ENCODE results near the gene DNHD1. TPM values are rescaled to one million over a fixed set of nuclear protein-coding genes. Genes with fewer than 3 reads are reported as not detected.

The DNHD1 gene
- total RNA-seq, 1 donor from 2014 or later = 4.4 TPM

DNA sequence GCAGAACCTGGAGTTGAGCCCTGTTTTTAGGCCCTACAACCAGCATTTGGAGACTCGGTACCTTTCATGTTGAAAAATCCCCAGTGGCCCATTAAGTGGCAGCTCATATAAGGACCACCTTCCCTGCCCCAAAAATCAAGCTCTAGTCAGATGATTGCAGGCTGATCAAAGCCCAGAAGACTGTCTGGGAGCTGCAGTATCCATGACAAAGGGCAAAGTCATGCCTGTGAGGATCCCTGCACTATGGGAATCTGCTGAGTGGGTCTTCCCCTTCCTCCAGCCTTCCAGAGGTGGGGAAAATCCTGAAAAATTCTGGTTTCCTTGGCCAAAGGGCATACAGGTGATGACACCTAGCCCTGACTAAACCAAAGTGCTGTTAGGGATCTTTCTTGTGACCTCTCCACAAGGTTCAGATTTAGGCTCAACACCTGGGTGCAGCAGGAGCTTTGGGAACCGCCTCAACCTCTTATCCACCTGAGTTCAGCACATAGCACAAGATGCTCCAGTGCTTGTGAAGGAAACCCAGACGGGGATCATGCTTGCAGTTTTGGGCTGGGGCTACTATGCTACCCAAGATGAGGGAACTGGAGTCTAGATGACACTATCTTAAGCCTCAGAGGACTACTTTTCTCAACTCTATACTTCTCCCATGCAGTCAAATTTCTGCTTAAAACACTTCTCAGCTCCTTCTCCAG, 22.1 kb upstream of the DNHD1 start:
- Histone ChIP-seq H3K4me3 (no peak overlapping the region), H3K27ac (replicated peaks) (peak overlapping the region; percentile 91), H3K9me3 (replicated peaks) (no peaks in the 10 kb centered on the region), H3K36me3 (peaks cover 28% of the 10 kb centered on the region), H3K4me1 (peaks cover 32% of the 10 kb centered on the region), H3K27me3 (ENCODE audit: low read depth) (no peaks in the 10 kb centered on the region)
- no peak for DNase-seq
- intact Hi-C loops (cut with micrococcal nuclease) = no loop called here
- TF ChIP-seq, protein P1, sequence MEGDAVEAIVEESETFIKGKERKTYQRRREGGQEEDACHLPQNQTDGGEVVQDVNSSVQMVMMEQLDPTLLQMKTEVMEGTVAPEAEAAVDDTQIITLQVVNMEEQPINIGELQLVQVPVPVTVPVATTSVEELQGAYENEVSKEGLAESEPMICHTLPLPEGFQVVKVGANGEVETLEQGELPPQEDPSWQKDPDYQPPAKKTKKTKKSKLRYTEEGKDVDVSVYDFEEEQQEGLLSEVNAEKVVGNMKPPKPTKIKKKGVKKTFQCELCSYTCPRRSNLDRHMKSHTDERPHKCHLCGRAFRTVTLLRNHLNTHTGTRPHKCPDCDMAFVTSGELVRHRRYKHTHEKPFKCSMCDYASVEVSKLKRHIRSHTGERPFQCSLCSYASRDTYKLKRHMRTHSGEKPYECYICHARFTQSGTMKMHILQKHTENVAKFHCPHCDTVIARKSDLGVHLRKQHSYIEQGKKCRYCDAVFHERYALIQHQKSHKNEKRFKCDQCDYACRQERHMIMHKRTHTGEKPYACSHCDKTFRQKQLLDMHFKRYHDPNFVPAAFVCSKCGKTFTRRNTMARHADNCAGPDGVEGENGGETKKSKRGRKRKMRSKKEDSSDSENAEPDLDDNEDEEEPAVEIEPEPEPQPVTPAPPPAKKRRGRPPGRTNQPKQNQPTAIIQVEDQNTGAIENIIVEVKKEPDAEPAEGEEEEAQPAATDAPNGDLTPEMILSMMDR (IDR thresholded peaks at IDR 0.05; ENCODE audit: borderline replicate concordance) = no peak

DNA sequence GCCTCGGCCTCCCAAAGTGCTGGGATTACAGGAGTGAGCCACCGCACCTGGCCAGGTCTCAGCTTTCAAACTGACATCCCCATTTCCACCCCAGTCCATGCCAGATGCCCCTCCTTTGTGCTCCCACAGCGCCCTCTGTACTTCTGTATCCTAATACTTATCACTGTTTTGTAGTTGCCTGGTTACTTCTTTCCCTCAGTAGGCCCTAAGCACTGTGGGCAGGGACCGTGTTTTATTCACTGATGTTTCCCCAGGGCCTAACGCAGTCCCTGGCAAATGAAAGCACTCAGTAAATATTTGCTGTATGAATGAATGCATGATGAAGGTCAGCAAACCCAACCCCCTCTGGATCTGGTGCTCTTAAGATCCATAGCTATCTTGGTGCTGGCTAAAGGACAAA, 21.1 kb upstream of the DNHD1 start:
- Histone ChIP-seq H3K9me3 (replicated peaks) (no peaks in the 10 kb centered on the region), H3K4me3 (no peak overlapping the region), H3K27me3 (ENCODE audit: low read depth) (no peaks in the 10 kb centered on the region), H3K27ac (replicated peaks) (no peak overlapping the region), H3K36me3 (peaks cover 28% of the 10 kb centered on the region), H3K4me1 (peaks cover 41% of the 10 kb centered on the region)
- intact Hi-C loops (cut with micrococcal nuclease) = no loop called here
- DNase-seq = no peak
- TF ChIP-seq, protein P1 (IDR thresholded peaks at IDR 0.05; ENCODE audit: borderline replicate concordance) = no peak

DNA sequence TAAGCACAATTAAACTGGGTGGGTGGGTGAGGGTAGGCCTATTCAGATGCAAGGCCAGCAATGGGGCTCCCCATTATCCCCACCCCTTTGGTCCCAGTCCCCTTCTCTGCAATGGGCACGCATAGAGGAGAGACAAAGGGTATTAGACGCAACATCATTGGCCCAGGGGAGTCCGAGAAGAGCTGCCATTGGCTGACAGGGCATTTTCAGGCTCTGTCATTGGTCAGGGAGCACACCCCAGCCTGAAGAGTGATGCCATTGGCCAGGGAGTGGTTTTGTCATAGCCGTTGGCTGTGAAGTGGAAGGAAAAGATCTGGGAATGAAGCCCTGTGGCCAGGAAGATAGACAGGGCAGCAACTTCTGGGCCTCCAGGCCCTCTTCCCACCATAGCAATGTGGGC, 20.5 kb upstream of the DNHD1 start:
- peaks cover 45% of the 10 kb centered on the region for H3K4me1 ChIP-seq
- TF ChIP-seq, protein P1 (IDR thresholded peaks at IDR 0.05; ENCODE audit: borderline replicate concordance) = no peak
- intact Hi-C loops (cut with micrococcal nuclease) = no loop called here
- peaks cover 28% of the 10 kb centered on the region for H3K36me3 ChIP-seq
- H3K27ac ChIP-seq (replicated peaks) = no peak overlapping the region
- no peaks in the 10 kb centered on the region for H3K9me3 ChIP-seq (replicated peaks)
- no peak for DNase-seq
- no peak overlapping the region for H3K4me3 ChIP-seq
- no peaks in the 10 kb centered on the region for H3K27me3 ChIP-seq (ENCODE audit: low read depth)

DNA sequence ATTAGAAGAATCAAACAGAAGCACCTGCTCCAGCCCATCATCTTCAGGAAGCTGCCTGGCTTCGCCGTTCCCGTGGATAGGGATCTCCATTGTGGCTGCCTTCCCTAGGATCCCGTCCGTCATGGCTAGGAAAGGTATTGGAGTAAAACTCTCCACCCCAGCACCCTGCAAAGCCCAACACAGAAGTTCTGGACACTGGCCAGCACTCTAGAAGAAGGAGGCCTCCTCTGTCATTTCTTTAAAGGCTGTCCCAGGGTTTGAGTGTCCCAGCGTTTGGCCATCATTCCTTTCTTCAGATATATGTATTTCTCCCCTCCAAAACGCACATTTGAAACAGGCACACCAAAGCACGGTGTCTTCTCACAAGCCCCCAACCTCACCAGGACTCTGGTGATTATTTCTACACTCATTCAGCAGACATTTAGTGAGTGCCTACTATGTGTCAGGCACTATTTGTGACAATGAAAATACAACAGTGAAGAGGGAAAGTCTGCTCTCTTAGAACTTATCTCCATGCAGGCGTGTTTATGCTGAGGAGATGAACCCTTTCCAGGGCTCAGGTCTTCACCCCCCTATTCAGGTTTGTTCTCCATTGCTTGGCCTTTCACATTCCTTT, 16.7 kb upstream of the DNHD1 start:
- no peaks in the 10 kb centered on the region for H3K27me3 ChIP-seq (ENCODE audit: low read depth)
- H3K27ac ChIP-seq (replicated peaks) = peak overlapping the region; percentile 93
- H3K9me3 ChIP-seq (replicated peaks) = no peaks in the 10 kb centered on the region
- H3K4me3 ChIP-seq = peak overlapping the region; percentile 91
- peaks cover 38% of the 10 kb centered on the region for H3K4me1 ChIP-seq
- DNase-seq = no peak
- H3K36me3 ChIP-seq = peaks cover 59% of the 10 kb centered on the region
- TF ChIP-seq, protein P1 (IDR thresholded peaks at IDR 0.05; ENCODE audit: borderline replicate concordance) = no peak
- intact Hi-C loops (cut with micrococcal nuclease) = no loop called here

DNA sequence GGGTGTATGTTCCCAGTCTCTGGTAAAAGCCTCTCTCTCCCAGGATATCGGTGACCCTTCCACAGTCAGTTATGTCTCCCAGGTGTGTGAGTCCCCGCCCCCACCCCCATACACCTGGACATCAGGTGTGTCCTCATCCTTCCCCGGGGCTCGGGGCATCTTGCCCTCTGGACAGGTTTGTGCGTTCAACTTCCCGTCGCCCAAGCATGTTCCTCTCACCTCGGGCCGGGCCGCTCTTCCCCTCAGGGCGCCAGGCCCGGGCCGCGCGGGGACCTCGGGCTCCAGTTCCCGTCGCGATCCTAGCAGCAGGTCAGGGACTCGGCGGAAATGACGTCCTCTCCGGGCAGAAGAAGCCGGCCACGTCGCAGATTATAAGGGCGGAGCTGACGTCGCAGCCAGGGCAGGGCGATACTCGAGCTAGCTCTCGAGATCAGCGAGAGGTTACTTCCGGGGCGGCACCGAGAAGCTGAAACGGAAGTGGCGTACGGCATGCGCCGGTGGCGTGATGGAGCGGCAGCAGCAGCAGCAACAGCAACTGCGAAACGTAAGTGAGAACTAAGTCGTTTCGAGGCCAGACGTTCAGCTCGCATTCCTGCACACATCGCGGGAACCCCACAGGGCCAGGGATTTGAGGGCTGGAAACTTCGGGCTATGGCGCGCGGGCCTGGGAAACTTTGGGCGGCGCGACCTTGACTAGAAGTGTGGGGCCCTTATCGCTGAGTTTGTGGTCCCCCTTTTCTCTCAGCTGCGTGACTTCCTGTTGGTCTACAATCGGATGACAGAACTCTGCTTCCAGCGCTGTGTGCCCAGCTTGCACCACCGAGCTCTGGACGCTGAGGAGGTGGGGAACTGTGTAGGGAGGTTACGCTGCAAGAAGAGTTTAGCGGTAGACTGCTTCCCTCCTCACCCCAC, 15.8 kb upstream of the DNHD1 start, which contains the start of the genes ARFIP2 and TIMM10B:
TSS of gene ARFIP2 (minus strand) at position 320 of the 912 bp plus-strand sequence. CDS start 910 bp downstream, outside the sequence.
TSS of gene TIMM10B (plus strand) at position 490 of the 912 bp plus-strand sequence. CDS start at position 506, 16 bp downstream.
- peak; percentile 99 for DNase-seq
- Histone ChIP-seq H3K27me3 (ENCODE audit: low read depth) (no peaks in the 10 kb centered on the region), H3K4me3 (peak within 1 kb of the TSS; percentile 91), H3K36me3 (peaks cover 66% of the 10 kb centered on the region), H3K4me1 (peaks cover 38% of the 10 kb centered on the region), H3K27ac (replicated peaks) (peak within 1 kb of the TSS; percentile 93), H3K9me3 (replicated peaks) (no peaks in the 10 kb centered on the region)
- TF ChIP-seq, protein P1 (IDR thresholded peaks at IDR 0.05; ENCODE audit: borderline replicate concordance) = no peak
- intact Hi-C loops (cut with micrococcal nuclease) = no loop called here
